ENCODE results near the gene LMO4. TPM values are rescaled to one million over a fixed set of nuclear protein-coding genes. Genes with fewer than 3 reads are reported as not detected.

The LMO4 gene
- total RNA-seq, 1 donor from 2014 or later, result 42.9 TPM

GRCh38 chr1:87327376-87328271 is 1.1 kb upstream of the LMO4 start:
- Histone ChIP-seq H3K9me3 (ENCODE audit: insufficient read depth, low read depth, low read length) (no peaks in the 10 kb centered on the region), H2AFZ (ENCODE audit: low read depth, low read length) (peak overlapping the region; percentile 87), H3K4me1 (ENCODE audit: insufficient read depth, low read length) (peaks cover 12% of the 10 kb centered on the region), H3K4me3 (ENCODE audit: insufficient read depth, low read depth, low read length) (peak overlapping the region; percentile 74), H3K79me2 (ENCODE audit: insufficient read depth, low read length) (peaks cover 30% of the 10 kb centered on the region), H3K27me3 (ENCODE audit: insufficient read depth, low read length) (no peaks in the 10 kb centered on the region), H3K27ac (ENCODE audit: low read depth, low read length) (peak overlapping the region; percentile 85), H3K36me3 (ENCODE audit: insufficient read depth, low read length) (no peaks in the 10 kb centered on the region), H4K20me1 (ENCODE audit: insufficient read depth, low read length) (peaks cover 10% of the 10 kb centered on the region), H3K4me2 (ENCODE audit: low read length) (peak overlapping the region; percentile 88), H3K9ac (ENCODE audit: low read length) (peak overlapping the region; percentile 90)
- FAIRE-seq, result no peak
- Mint-ChIP-seq H3K4me1 (ENCODE audit: low read depth, unreplicated experiment) (peaks cover 7% of the 10 kb centered on the region), H3K27me3 (ENCODE audit: low read depth, unreplicated experiment) (no peaks in the 10 kb centered on the region), H3K9me3 (ENCODE audit: unreplicated experiment) (no peaks in the 10 kb centered on the region), H3K36me3 (ENCODE audit: low read depth, unreplicated experiment) (no peaks in the 10 kb centered on the region), H3K27ac (ENCODE audit: unreplicated experiment) (peak overlapping the region; percentile 97), H3K4me3 (ENCODE audit: unreplicated experiment) (peak overlapping the region; percentile 96)
- DNase-seq (ENCODE audit: low read depth), result no peak
- no peak for TF ChIP-seq CTCF (IDR thresholded peaks at IDR 0.05; ENCODE audit: insufficient read depth, low read depth, low read length)
- no peak for TF ChIP-seq EZH2 (IDR thresholded peaks at IDR 0.05; ENCODE audit: insufficient read depth, low read length)

- DNase-seq (ENCODE audit: low read depth), result peak; percentile 29
- no peak for TF ChIP-seq EZH2 (IDR thresholded peaks at IDR 0.05; ENCODE audit: insufficient read depth, low read length)
- TF ChIP-seq CTCF (IDR thresholded peaks at IDR 0.05; ENCODE audit: insufficient read depth, low read depth, low read length), result no peak
- H3K4me3 Mint-ChIP-seq (ENCODE audit: unreplicated experiment), result peak overlapping the region; percentile 86
Measured at GRCh38 chr1:87329051-87329525, 408 bp downstream of the LMO4 start.

More at GRCh38 chr1:87329051-87329525, 408 bp downstream of the LMO4 start:
- Histone ChIP-seq H3K4me1 (ENCODE audit: insufficient read depth, low read length) (peaks cover 21% of the 10 kb centered on the region), H4K20me1 (ENCODE audit: insufficient read depth, low read length) (peaks cover 23% of the 10 kb centered on the region), H3K27ac (ENCODE audit: low read depth, low read length) (peak overlapping the region; percentile 67), H3K4me3 (ENCODE audit: insufficient read depth, low read depth, low read length) (peak overlapping the region; percentile 74), H3K27me3 (ENCODE audit: insufficient read depth, low read length) (no peaks in the 10 kb centered on the region), H3K36me3 (ENCODE audit: insufficient read depth, low read length) (no peaks in the 10 kb centered on the region), H3K9ac (ENCODE audit: low read length) (peak overlapping the region; percentile 90), H3K4me2 (ENCODE audit: low read length) (peak overlapping the region; percentile 88), H3K79me2 (ENCODE audit: insufficient read depth, low read length) (peaks cover 45% of the 10 kb centered on the region), H2AFZ (ENCODE audit: low read depth, low read length) (no peak overlapping the region), H3K9me3 (ENCODE audit: insufficient read depth, low read depth, low read length) (no peaks in the 10 kb centered on the region)
- Mint-ChIP-seq H3K27ac (ENCODE audit: unreplicated experiment) (peak overlapping the region; percentile 95), H3K36me3 (ENCODE audit: low read depth, unreplicated experiment) (no peaks in the 10 kb centered on the region), H3K27me3 (ENCODE audit: low read depth, unreplicated experiment) (no peaks in the 10 kb centered on the region), H3K9me3 (ENCODE audit: unreplicated experiment) (no peaks in the 10 kb centered on the region), H3K4me1 (ENCODE audit: low read depth, unreplicated experiment) (peaks cover 18% of the 10 kb centered on the region)
- FAIRE-seq, result no peak
